ENCODE data around the gene RPP25.

DNA sequence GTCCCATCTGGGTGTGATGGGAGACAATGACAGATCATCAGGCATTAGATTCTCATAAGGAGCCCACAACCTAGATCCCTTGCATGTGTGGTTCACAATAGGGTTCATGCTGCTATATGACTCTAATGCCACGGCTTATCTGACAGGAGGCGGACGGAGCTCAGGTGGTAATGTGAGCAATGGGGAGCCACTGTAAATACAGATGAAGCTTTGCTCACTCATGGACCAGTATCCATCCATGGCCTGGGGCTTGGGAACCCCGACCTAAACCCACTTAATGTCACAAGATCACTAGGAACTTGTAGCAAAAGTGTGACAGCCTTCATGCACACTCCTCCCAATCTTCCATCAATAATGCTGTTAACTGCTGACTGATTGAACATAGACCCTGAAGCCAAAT lies 47.9 kb downstream of the RPP25 start:
- TF ChIP-seq EP300 (IDR thresholded peaks at IDR 0.05) (no peak), POLR2A (IDR thresholded peaks at IDR 0.05) (no peak)
- TF ChIP-seq, protein P1, sequence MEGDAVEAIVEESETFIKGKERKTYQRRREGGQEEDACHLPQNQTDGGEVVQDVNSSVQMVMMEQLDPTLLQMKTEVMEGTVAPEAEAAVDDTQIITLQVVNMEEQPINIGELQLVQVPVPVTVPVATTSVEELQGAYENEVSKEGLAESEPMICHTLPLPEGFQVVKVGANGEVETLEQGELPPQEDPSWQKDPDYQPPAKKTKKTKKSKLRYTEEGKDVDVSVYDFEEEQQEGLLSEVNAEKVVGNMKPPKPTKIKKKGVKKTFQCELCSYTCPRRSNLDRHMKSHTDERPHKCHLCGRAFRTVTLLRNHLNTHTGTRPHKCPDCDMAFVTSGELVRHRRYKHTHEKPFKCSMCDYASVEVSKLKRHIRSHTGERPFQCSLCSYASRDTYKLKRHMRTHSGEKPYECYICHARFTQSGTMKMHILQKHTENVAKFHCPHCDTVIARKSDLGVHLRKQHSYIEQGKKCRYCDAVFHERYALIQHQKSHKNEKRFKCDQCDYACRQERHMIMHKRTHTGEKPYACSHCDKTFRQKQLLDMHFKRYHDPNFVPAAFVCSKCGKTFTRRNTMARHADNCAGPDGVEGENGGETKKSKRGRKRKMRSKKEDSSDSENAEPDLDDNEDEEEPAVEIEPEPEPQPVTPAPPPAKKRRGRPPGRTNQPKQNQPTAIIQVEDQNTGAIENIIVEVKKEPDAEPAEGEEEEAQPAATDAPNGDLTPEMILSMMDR (IDR thresholded peaks at IDR 0.05), result no peak

Data from tibial nerve (tissue), 4 donors.